GM20431 (cell line): ENCODE measurements around the gene IFT81.
"Not testable (repeated sequence)": the region's sequence is repeated elsewhere in the genome, so short reads cannot be mapped to it uniquely, and the experiment has no call there.

Source experiments
- in situ Hi-C: fragments of 300-500 bp; cut with MseI, MboI; formaldehyde crosslinking; loops from one replicate; pipeline ENCODE4 v1.15.0; 2020; ENCODE audit warnings: low sequenced_read_pairs; ENCODE audit not compliant: unreplicated experiment

IFT81 gene

GRCh38 chr12:110233212-110233903 is 109.2 kb downstream of the IFT81 start:
- in situ Hi-C loops = loop anchor here (25.0 kb wide), 1 partner anchor 121 kb away; the partner anchor contains the start of gene IFT81

GRCh38 chr12:110234331-110234751 is 110.2 kb downstream of the IFT81 start:
- in situ Hi-C loops = loop anchor here (25.0 kb wide), 1 partner anchor 122 kb away; the partner anchor contains the start of gene IFT81

- in situ Hi-C loops = loop anchor here (25.0 kb wide), 1 partner anchor 122 kb away; the partner anchor contains the start of gene IFT81
These were observed 110.6 kb downstream of the IFT81 start for GRCh38 chr12:110234755-110235154.

GRCh38 chr12:110235383-110235782 is 111.2 kb downstream of the IFT81 start:
- in situ Hi-C loops = loop anchor here (25.0 kb wide), 1 partner anchor 123 kb away; the partner anchor contains the start of gene IFT81

- in situ Hi-C loops = loop anchor here (25.0 kb wide), 1 partner anchor 131 kb away; the partner anchor contains the start of gene IFT81
These were observed 119.1 kb downstream of the IFT81 start for GRCh38 chr12:110243227-110243626.

GRCh38 chr12:110244372-110244771 is 120.2 kb downstream of the IFT81 start:
- in situ Hi-C loops = loop anchor here (25.0 kb wide), 1 partner anchor 132 kb away; the partner anchor contains the start of gene IFT81

GRCh38 chr12:110244829-110245228 is 120.7 kb downstream of the IFT81 start:
- in situ Hi-C loops = loop anchor here (25.0 kb wide), 1 partner anchor 133 kb away; the partner anchor contains the start of gene IFT81

- in situ Hi-C loops = loop anchor here (25.0 kb wide), 1 partner anchor 133 kb away; the partner anchor contains the start of gene IFT81
These were observed 121.2 kb downstream of the IFT81 start for GRCh38 chr12:110245369-110245772.

- in situ Hi-C loops = loop anchor here (25.0 kb wide), 1 partner anchor 134 kb away; the partner anchor contains the start of gene IFT81
These were observed 122.6 kb downstream of the IFT81 start for GRCh38 chr12:110246636-110247339.

- in situ Hi-C loops = loop anchor here (25.0 kb wide), 1 partner anchor 135 kb away; the partner anchor contains the start of gene IFT81
These were observed 123.4 kb downstream of the IFT81 start for GRCh38 chr12:110247340-110248095.

GRCh38 chr12:110248096-110248447 is 123.9 kb downstream of the IFT81 start:
- in situ Hi-C loops = loop anchor here (25.0 kb wide), 1 partner anchor 136 kb away; the partner anchor contains the start of gene IFT81

GRCh38 chr12:110249105-110249504 is 124.9 kb downstream of the IFT81 start:
- in situ Hi-C loops = loop anchor here (25.0 kb wide), 1 partner anchor 137 kb away; the partner anchor contains the start of gene IFT81

- in situ Hi-C loops = loop anchor here (25.0 kb wide), 1 partner anchor 137 kb away; the partner anchor contains the start of gene IFT81
These were observed 125.6 kb downstream of the IFT81 start for GRCh38 chr12:110249716-110250225.

- in situ Hi-C loops = no loop called here
These were observed 127.2 kb downstream of the IFT81 start for GRCh38 chr12:110251381-110251780.

GRCh38 chr12:110252716-110253115 is 128.6 kb downstream of the IFT81 start:
- in situ Hi-C loops = no loop called here

GRCh38 chr12:110253176-110253575 is 129.0 kb downstream of the IFT81 start:
- in situ Hi-C loops = no loop called here

GRCh38 chr12:110254971-110255540 is 130.9 kb downstream of the IFT81 start:
- in situ Hi-C loops = no loop called here

- in situ Hi-C loops = not testable (repeated sequence)
These were observed 131.8 kb downstream of the IFT81 start for GRCh38 chr12:110255890-110256456.
